Hepatocyte (in vitro differentiated cells): ENCODE measurements around the gene PSME4. TPM values are rescaled to one million over a fixed set of nuclear protein-coding genes. Genes with fewer than 3 reads are reported as not detected.

Experiments used
- DNase-seq: peaks from one replicate; pipeline ENCODE4 v3.0.0-alpha.2; 2016; ENCODE audit warnings: low spot score
- H2AFZ ChIP-seq: fragments of 200-600 bp; sonication (generic); 2 replicates; pipeline ENCODE4 v1.6.0; 2016; ENCODE audit warnings: antibody characterized with exemption, mild to moderate bottlenecking
- H3K27ac ChIP-seq: fragments of 200-600 bp; sonication (generic); 2 replicates; pipeline ENCODE4 v1.5.1; 2016; ENCODE audit warnings: mild to moderate bottlenecking
- H3K27me3 ChIP-seq: fragments of 200-600 bp; sonication (generic); 2 replicates; pipeline ENCODE4 v1.6.1; 2016
- H3K36me3 ChIP-seq: fragments of 200-600 bp; sonication (generic); replicated peaks from 2 replicates; pipeline ENCODE4 v1.5.1; 2016; ENCODE audit warnings: low read depth; ENCODE audit not compliant: insufficient read depth
- H3K4me1 ChIP-seq: fragments of 200-600 bp; sonication (generic); 2 replicates; pipeline ENCODE4 v1.5.1; 2016; ENCODE audit warnings: mild to moderate bottlenecking, moderate library complexity; ENCODE audit not compliant: insufficient read depth
- H3K4me2 ChIP-seq: fragments of 200-600 bp; sonication (generic); 2 replicates; pipeline ENCODE4 v1.6.0; 2016
- H3K4me3 ChIP-seq: fragments of 200-600 bp; sonication (generic); 2 replicates; pipeline ENCODE4 v1.5.1; 2016; ENCODE audit warnings: mild to moderate bottlenecking
- H3K79me2 ChIP-seq: fragments of 200-600 bp; sonication (generic); 2 replicates; pipeline ENCODE4 v1.6.0; 2017; ENCODE audit warnings: mild to moderate bottlenecking
- H3K9me2 ChIP-seq: fragments of 200-600 bp; sonication (generic); replicated peaks from 2 replicates; pipeline ENCODE4 v1.6.0; 2017; ENCODE audit warnings: mild to moderate bottlenecking; ENCODE audit not compliant: insufficient read depth
- H3K9me3 ChIP-seq: fragments of 200-600 bp; sonication (generic); 2 replicates; pipeline ENCODE4 v1.5.1; 2016; ENCODE audit warnings: low read depth, mild to moderate bottlenecking
- H4K20me1 ChIP-seq: fragments of 200-600 bp; sonication (generic); 2 replicates; pipeline ENCODE4 v1.6.0; 2016; ENCODE audit warnings: mild to moderate bottlenecking; ENCODE audit not compliant: insufficient read depth, poor library complexity, severe bottlenecking
- EZH2 ChIP-seq: fragments of 200-600 bp; sonication (generic); IDR thresholded peaks from 2 replicates; pipeline ENCODE4 v1.6.1; 2016; ENCODE audit warnings: antibody characterized with exemption, mild to moderate bottlenecking, borderline replicate concordance
- EZH2phosphoT487 ChIP-seq: fragments of 200-600 bp; sonication (generic); IDR thresholded peaks from one replicate; pipeline ENCODE4 v1.6.1; 2018; ENCODE audit warnings: antibody characterized with exemption, mild to moderate bottlenecking, low read depth, moderate library complexity; ENCODE audit not compliant: unreplicated experiment, severe bottlenecking
- WGBS: methylation state at CpG from one replicate; pipeline ENCODE4 v1.1.6; 2016; ENCODE audit warnings: low lambda C conversion rate; ENCODE audit errors: missing lambda C conversion rate; 5-methylcytosine and 5-hydroxymethylcytosine counted together
- polyA plus RNA-seq: library from polyadenylated mRNA; unstranded; fragments of >200 nt; fragmentation: Nextera tagmentation; extraction: Ambion mirVana; gene quantifications from 2 replicates; pipeline ENCODE4 v1.2.1, GENCODE V29; 2016
- total RNA-seq: library from RNA; depleted of rRNA; stranded (reverse); fragments of >200 nt; gene quantifications from 2 replicates; pipeline ENCODE4 v1.2.3, GENCODE V29; 2014
- TF ChIP-seq, protein P1 (sequence below): fragments of 200-600 bp; sonication (generic); IDR thresholded peaks from 2 replicates; pipeline ENCODE4 v1.5.1; 2016; ENCODE audit warnings: antibody characterized with exemption, mild to moderate bottlenecking; ENCODE audit not compliant: poor library complexity

Gene PSME4
- total and polyA plus RNA-seq, 2 experiments from 2014 or later: 12.7 to 53.1 TPM

- Histone ChIP-seq H4K20me1 (no peaks in the 10 kb centered on the region), H3K27ac (no peak overlapping the region), H2AFZ (no peak overlapping the region), H3K4me2 (no peak overlapping the region), H3K27me3 (no peaks in the 10 kb centered on the region), H3K4me3 (no peak overlapping the region), H3K9me3 (no peaks in the 10 kb centered on the region), H3K36me3 (no peaks in the 10 kb centered on the region), H3K9me2 (no peaks in the 10 kb centered on the region), H3K4me1 (no peaks in the 10 kb centered on the region), H3K79me2 (no peaks in the 10 kb centered on the region)
- TF ChIP-seq, protein P1, sequence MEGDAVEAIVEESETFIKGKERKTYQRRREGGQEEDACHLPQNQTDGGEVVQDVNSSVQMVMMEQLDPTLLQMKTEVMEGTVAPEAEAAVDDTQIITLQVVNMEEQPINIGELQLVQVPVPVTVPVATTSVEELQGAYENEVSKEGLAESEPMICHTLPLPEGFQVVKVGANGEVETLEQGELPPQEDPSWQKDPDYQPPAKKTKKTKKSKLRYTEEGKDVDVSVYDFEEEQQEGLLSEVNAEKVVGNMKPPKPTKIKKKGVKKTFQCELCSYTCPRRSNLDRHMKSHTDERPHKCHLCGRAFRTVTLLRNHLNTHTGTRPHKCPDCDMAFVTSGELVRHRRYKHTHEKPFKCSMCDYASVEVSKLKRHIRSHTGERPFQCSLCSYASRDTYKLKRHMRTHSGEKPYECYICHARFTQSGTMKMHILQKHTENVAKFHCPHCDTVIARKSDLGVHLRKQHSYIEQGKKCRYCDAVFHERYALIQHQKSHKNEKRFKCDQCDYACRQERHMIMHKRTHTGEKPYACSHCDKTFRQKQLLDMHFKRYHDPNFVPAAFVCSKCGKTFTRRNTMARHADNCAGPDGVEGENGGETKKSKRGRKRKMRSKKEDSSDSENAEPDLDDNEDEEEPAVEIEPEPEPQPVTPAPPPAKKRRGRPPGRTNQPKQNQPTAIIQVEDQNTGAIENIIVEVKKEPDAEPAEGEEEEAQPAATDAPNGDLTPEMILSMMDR: no peak
- TF ChIP-seq EZH2: no peak
- TF ChIP-seq EZH2phosphoT487: no peak
- DNase-seq: no peak
- 72% methylated on average over 4 of the region's 4 CpGs for WGBS
Observed at GRCh38 chr2:53903011-53903410, 67.8 kb downstream of the PSME4 start.

DNA sequence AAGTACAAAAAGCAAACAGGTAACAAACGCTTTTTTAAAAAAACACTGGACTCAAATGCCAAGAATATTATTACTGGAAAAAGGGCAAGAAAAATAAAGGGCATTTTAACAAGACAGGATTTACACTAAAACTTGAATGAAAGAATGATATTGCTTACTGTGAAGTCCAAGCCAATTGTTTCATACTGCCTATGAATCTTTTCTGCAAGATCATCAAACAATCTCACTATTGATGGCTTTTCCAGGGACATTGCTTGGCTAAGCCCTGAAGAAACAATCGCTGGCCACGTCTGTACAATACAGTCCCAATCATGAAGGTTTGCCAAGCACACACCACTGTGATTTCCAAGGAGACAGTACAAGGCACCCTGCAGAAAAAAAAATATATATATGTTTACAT, 69.6 kb downstream of the PSME4 start:
- H4K20me1 ChIP-seq: no peaks in the 10 kb centered on the region
- WGBS: 95% methylated on average over 3 of the region's 3 CpGs
- no peak overlapping the region for H3K4me2 ChIP-seq
- TF ChIP-seq EZH2phosphoT487 (no peak), EZH2 (no peak)
- TF ChIP-seq, protein P1: no peak
- no peaks in the 10 kb centered on the region for H3K9me2 ChIP-seq
- no peaks in the 10 kb centered on the region for H3K9me3 ChIP-seq
- no peaks in the 10 kb centered on the region for H3K36me3 ChIP-seq
- no peak overlapping the region for H3K4me3 ChIP-seq
- H2AFZ ChIP-seq: no peak overlapping the region
- no peaks in the 10 kb centered on the region for H3K4me1 ChIP-seq
- DNase-seq: no peak
- H3K27me3 ChIP-seq: no peaks in the 10 kb centered on the region
- no peaks in the 10 kb centered on the region for H3K79me2 ChIP-seq
- no peak overlapping the region for H3K27ac ChIP-seq

GRCh38 chr2:53896864-53897263, 73.9 kb downstream of the PSME4 start:
- DNase-seq: peak; percentile 41
- Histone ChIP-seq H4K20me1 (no peaks in the 10 kb centered on the region), H3K27ac (peak overlapping the region; percentile 59), H3K36me3 (no peaks in the 10 kb centered on the region), H3K4me3 (no peak overlapping the region), H2AFZ (no peak overlapping the region), H3K79me2 (no peaks in the 10 kb centered on the region), H3K9me3 (no peaks in the 10 kb centered on the region), H3K9me2 (no peaks in the 10 kb centered on the region), H3K4me2 (no peak overlapping the region), H3K27me3 (no peaks in the 10 kb centered on the region), H3K4me1 (no peaks in the 10 kb centered on the region)
- WGBS: 52% methylated on average over 3 of the region's 3 CpGs
- no peak for TF ChIP-seq EZH2phosphoT487
- TF ChIP-seq EZH2: no peak
- TF ChIP-seq, protein P1: no peak
